HUES6 (cell line): ENCODE measurements around the gene PAQR7.
"Not testable (repeated sequence)": the region's sequence is repeated elsewhere in the genome, so short reads cannot be mapped to it uniquely, and the experiment has no call there.

Experiments
- H3K27ac ChIP-seq: 2 replicates; pipeline ENCODE4 v1.7.0; 2013; ENCODE audit warnings: low read depth, mild to moderate bottlenecking, low read length, inconsistent platforms
- H3K27me3 ChIP-seq: 2 replicates; pipeline ENCODE4 v1.6.1; 2013; ENCODE audit warnings: low read length; ENCODE audit not compliant: control insufficient read depth, insufficient read depth
- H3K36me3 ChIP-seq: 2 replicates; pipeline ENCODE4 v1.6.1; 2013; ENCODE audit warnings: low read length; ENCODE audit not compliant: control insufficient read depth, insufficient read depth
- H3K4me1 ChIP-seq: 2 replicates; pipeline ENCODE4 v1.6.1; 2013; ENCODE audit warnings: low read length; ENCODE audit not compliant: control insufficient read depth, insufficient read depth
- H3K4me3 ChIP-seq: 2 replicates; pipeline ENCODE4 v1.5.1; 2013; ENCODE audit warnings: low read depth, low read length
- H3K9ac ChIP-seq: one replicate; pipeline ENCODE4 v1.6.1; 2013; ENCODE audit warnings: mild to moderate bottlenecking, low read length
- H3K9me3 ChIP-seq: 2 replicates; pipeline ENCODE4 v1.6.1; 2013; ENCODE audit warnings: low read depth, low read length; ENCODE audit not compliant: control insufficient read depth, insufficient read depth

The PAQR7 gene

GRCh38 chr1:25843483-25843882 lies 32.0 kb downstream of the PAQR7 start:
- Histone ChIP-seq H3K9me3 (no peaks in the 10 kb centered on the region), H3K9ac (no peak overlapping the region), H3K4me1 (peaks cover 1% of the 10 kb centered on the region; the same call in 1 of the 2 replicates), H3K36me3 (no peaks in the 10 kb centered on the region), H3K4me3 (no peak overlapping the region), H3K27me3 (no peaks in the 10 kb centered on the region), H3K27ac (no peak overlapping the region)

GRCh38 chr1:25839808-25840207 lies 35.7 kb downstream of the PAQR7 start:
- H3K4me3 ChIP-seq, H3K27me3 ChIP-seq, H3K27ac ChIP-seq, H3K9ac ChIP-seq, H3K9me3 ChIP-seq, H3K4me1 ChIP-seq: not testable (repeated sequence)
- peaks cover 20% of the 10 kb centered on the region for H3K36me3 ChIP-seq

- Histone ChIP-seq H3K9ac (no peak overlapping the region), H3K27ac (no peak overlapping the region), H3K9me3 (no peaks in the 10 kb centered on the region), H3K4me1 (peaks cover 5% of the 10 kb centered on the region; the same call in 1 of the 2 replicates), H3K27me3 (no peaks in the 10 kb centered on the region), H3K36me3 (peaks cover 42% of the 10 kb centered on the region), H3K4me3 (no peak overlapping the region)
Observed at GRCh38 chr1:25837262-25837875, 38.1 kb downstream of the PAQR7 start.

GRCh38 chr1:25836695-25837094 lies 38.8 kb downstream of the PAQR7 start:
- Histone ChIP-seq H3K27me3 (no peaks in the 10 kb centered on the region), H3K9ac (no peak overlapping the region), H3K9me3 (no peaks in the 10 kb centered on the region), H3K4me1 (peaks cover 5% of the 10 kb centered on the region; the same call in 1 of the 2 replicates), H3K36me3 (peaks cover 49% of the 10 kb centered on the region), H3K4me3 (no peak overlapping the region), H3K27ac (no peak overlapping the region)

- Histone ChIP-seq H3K4me3 (no peak overlapping the region), H3K27me3 (no peaks in the 10 kb centered on the region), H3K36me3 (peaks cover 67% of the 10 kb centered on the region), H3K4me1 (peaks cover 5% of the 10 kb centered on the region; the same call in 1 of the 2 replicates), H3K9me3 (no peaks in the 10 kb centered on the region), H3K9ac (no peak overlapping the region), H3K27ac (no peak overlapping the region)
Observed at GRCh38 chr1:25834894-25835293, 40.6 kb downstream of the PAQR7 start.

- Histone ChIP-seq H3K9ac (no peak overlapping the region), H3K9me3 (no peaks in the 10 kb centered on the region), H3K36me3 (peaks cover 84% of the 10 kb centered on the region), H3K27ac (no peak overlapping the region), H3K4me3 (no peak overlapping the region), H3K4me1 (peaks cover 5% of the 10 kb centered on the region; the same call in 1 of the 2 replicates), H3K27me3 (no peaks in the 10 kb centered on the region)
Observed at GRCh38 chr1:25833158-25833557, 42.4 kb downstream of the PAQR7 start.

GRCh38 chr1:25832336-25833037 lies 43.0 kb downstream of the PAQR7 start:
- peaks cover 91% of the 10 kb centered on the region for H3K36me3 ChIP-seq
- no peak overlapping the region for H3K4me3 ChIP-seq
- H3K9ac ChIP-seq: no peak overlapping the region
- H3K27ac ChIP-seq: no peak overlapping the region
- no peaks in the 10 kb centered on the region for H3K27me3 ChIP-seq
- no peaks in the 10 kb centered on the region for H3K9me3 ChIP-seq
- H3K4me1 ChIP-seq: peaks cover 5% of the 10 kb centered on the region; the same call in 1 of the 2 replicates

- no peak overlapping the region for H3K27ac ChIP-seq
Observed at GRCh38 chr1:25831569-25832196, 43.8 kb downstream of the PAQR7 start.

GRCh38 chr1:25829046-25829445 lies 46.5 kb downstream of the PAQR7 start:
- Histone ChIP-seq H3K27me3 (no peaks in the 10 kb centered on the region), H3K9me3 (no peaks in the 10 kb centered on the region), H3K4me3 (no peak overlapping the region), H3K9ac (no peak overlapping the region), H3K4me1 (no peaks in the 10 kb centered on the region; the same call in 1 of the 2 replicates), H3K27ac (no peak overlapping the region), H3K36me3 (peaks cover 82% of the 10 kb centered on the region)

More at GRCh38 chr1:25831569-25832196, 43.8 kb downstream of the PAQR7 start:
- no peak overlapping the region for H3K9ac ChIP-seq
- H3K9me3 ChIP-seq: no peaks in the 10 kb centered on the region
- H3K4me1 ChIP-seq: peaks cover under 1% of the 10 kb centered on the region; the same call in 1 of the 2 replicates
- peaks cover 91% of the 10 kb centered on the region for H3K36me3 ChIP-seq
- no peaks in the 10 kb centered on the region for H3K27me3 ChIP-seq
- H3K4me3 ChIP-seq: no peak overlapping the region

- Histone ChIP-seq H3K27ac (no peak overlapping the region), H3K9ac (no peak overlapping the region), H3K4me1 (no peaks in the 10 kb centered on the region; the same call in 1 of the 2 replicates), H3K4me3 (no peak overlapping the region), H3K9me3 (no peaks in the 10 kb centered on the region), H3K27me3 (no peaks in the 10 kb centered on the region), H3K36me3 (peaks cover 77% of the 10 kb centered on the region)
Observed at GRCh38 chr1:25828491-25828890, 47.0 kb downstream of the PAQR7 start.

- Histone ChIP-seq H3K36me3 (peaks cover 58% of the 10 kb centered on the region), H3K9ac (no peak overlapping the region), H3K27ac (no peak overlapping the region), H3K4me1 (peaks cover 3% of the 10 kb centered on the region; the same call in 1 of the 2 replicates), H3K9me3 (no peaks in the 10 kb centered on the region), H3K27me3 (no peaks in the 10 kb centered on the region), H3K4me3 (no peak overlapping the region)
Observed at GRCh38 chr1:25826571-25826970, 48.9 kb downstream of the PAQR7 start.
